Tibial artery (tissue), 4 donors: ENCODE measurements around the gene SMYD3.

Experiments used
- DNase-seq, 2 donors: peaks; one replicate each; pipeline ENCODE4 v3.0.0-alpha.2; 2019
- H3K27ac ChIP-seq, 2 donors: fragments of 200-600 bp; sonication (generic) in 1 of 2; 1 replicate in 1 of 2; 2 replicates in 1 of 2; pipeline ENCODE4 v1.5.1; 2018 to 2019; ENCODE audit warnings: mild to moderate bottlenecking in 1 of 2
- H3K27me3 ChIP-seq, 2 donors: fragments of 200-600 bp; sonication (generic) in 1 of 2; one replicate each; pipeline versions ENCODE4 v1.5.1 to v1.6.0; 2016 to 2019
- H3K36me3 ChIP-seq, 3 donors: fragments of 200-600 bp; sonication (generic) in 2 of 3; one replicate each; pipeline ENCODE4 v1.5.1; 2016 to 2019; ENCODE audit warnings: mild to moderate bottlenecking in 2 of 3
- H3K4me1 ChIP-seq, 4 donors: fragments of 200-600 bp; sonication (generic) in 2 of 4; 1 replicate in 3 of 4; 2 replicates in 1 of 4; pipeline ENCODE4 v1.5.1; 2016 to 2019
- H3K4me3 ChIP-seq, 2 donors: fragments of 200-600 bp; sonication (generic) in 1 of 2; 1 replicate in 1 of 2; 2 replicates in 1 of 2; pipeline ENCODE4 v1.5.1; 2018 to 2019; ENCODE audit warnings: mild to moderate bottlenecking in 2 of 2
- H3K9me3 ChIP-seq, 3 donors: fragments of 200-600 bp; sonication (generic) in 1 of 3; one replicate each; pipeline ENCODE4 v1.5.1; 2016 to 2019
- intact Hi-C: fragments of 100-400 bp; cut with DNase I; formaldehyde crosslinking; loops from one replicate; pipeline ENCODE4 v1.15.0; 2023; ENCODE audit warnings: low total_unique reads
- TF ChIP-seq, protein P1 (sequence below), 2 experiments: fragments of 200-600 bp in 1 of 2; fragments of 450-650 bp in 1 of 2; IDR thresholded peaks; one replicate each; pipeline ENCODE4 v1.5.1; 2017 to 2019; ENCODE audit warnings: antibody characterized with exemption in 2 of 2, mild to moderate bottlenecking in 1 of 2, moderate library complexity in 1 of 2

SMYD3 gene

DNA sequence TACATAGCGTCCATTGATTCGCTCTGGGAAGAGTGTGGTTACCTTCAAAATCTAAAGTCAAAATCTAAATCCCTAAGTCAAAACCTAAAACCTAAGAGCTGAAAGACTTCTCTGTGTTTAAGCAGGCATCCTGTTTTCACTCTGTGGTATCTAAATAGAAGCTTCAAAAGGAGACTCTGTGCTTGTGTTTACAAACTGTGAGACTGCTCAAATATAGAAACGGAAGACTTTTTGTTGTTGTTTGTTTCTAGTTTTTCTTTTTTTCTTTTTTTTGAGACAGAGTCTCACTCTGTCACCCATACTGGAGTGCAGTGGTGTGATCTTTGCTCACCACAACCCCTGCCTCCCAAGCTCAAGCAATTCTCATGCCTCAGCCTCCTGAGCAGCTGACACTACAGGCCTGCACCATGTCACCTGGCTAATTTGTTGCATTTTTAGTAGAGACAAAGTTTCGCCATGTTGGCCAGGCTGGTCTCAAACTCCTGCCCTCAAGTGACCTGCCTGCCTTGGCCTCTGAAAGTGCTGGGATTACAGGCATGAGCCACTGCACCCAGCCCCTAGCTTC is 425.9 kb downstream of the SMYD3 start:
- Histone ChIP-seq H3K4me3 (no peak overlapping the region), H3K27ac (no peak overlapping the region), H3K36me3 (no peaks in the 10 kb centered on the region), H3K27me3 (no peaks in the 10 kb centered on the region), H3K9me3 (no peaks in the 10 kb centered on the region), H3K4me1 (peaks cover 0 to 2% (median 0%) of the 10 kb centered on the region in 4 donors)
- TF ChIP-seq, protein P1, sequence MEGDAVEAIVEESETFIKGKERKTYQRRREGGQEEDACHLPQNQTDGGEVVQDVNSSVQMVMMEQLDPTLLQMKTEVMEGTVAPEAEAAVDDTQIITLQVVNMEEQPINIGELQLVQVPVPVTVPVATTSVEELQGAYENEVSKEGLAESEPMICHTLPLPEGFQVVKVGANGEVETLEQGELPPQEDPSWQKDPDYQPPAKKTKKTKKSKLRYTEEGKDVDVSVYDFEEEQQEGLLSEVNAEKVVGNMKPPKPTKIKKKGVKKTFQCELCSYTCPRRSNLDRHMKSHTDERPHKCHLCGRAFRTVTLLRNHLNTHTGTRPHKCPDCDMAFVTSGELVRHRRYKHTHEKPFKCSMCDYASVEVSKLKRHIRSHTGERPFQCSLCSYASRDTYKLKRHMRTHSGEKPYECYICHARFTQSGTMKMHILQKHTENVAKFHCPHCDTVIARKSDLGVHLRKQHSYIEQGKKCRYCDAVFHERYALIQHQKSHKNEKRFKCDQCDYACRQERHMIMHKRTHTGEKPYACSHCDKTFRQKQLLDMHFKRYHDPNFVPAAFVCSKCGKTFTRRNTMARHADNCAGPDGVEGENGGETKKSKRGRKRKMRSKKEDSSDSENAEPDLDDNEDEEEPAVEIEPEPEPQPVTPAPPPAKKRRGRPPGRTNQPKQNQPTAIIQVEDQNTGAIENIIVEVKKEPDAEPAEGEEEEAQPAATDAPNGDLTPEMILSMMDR (IDR thresholded peaks at IDR 0.05) = no peak
- DNase-seq = no peak
- intact Hi-C loops = no loop called here

DNA sequence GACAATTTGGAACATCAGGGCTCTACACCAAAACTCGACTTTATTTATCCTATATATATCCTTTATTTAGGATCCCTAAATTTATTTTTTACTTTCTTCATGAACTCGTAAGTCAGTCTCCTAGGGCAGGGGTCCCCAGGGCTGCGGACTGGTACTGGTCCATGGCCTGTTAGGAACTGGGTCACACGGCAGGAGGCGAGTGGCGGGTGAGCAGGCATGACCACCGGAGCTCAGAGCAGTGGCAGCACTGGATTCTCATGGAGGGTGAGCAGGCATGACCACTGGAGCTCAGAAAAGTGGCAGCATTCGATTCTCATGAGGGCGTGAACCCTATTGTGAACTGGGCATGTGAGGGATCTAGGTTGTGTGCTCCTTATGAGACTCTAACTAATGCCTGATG is 427.0 kb downstream of the SMYD3 start:
- peaks cover 0 to 4% (median 0%) of the 10 kb centered on the region in 4 donors for H3K4me1 ChIP-seq
- H3K27me3 ChIP-seq = no peaks in the 10 kb centered on the region
- TF ChIP-seq, protein P1 (IDR thresholded peaks at IDR 0.05) = no peak
- no peaks in the 10 kb centered on the region for H3K9me3 ChIP-seq
- intact Hi-C loops = no loop called here
- H3K27ac ChIP-seq = no peak overlapping the region
- no peak for DNase-seq
- no peak overlapping the region for H3K4me3 ChIP-seq
- H3K36me3 ChIP-seq = no peaks in the 10 kb centered on the region

DNA sequence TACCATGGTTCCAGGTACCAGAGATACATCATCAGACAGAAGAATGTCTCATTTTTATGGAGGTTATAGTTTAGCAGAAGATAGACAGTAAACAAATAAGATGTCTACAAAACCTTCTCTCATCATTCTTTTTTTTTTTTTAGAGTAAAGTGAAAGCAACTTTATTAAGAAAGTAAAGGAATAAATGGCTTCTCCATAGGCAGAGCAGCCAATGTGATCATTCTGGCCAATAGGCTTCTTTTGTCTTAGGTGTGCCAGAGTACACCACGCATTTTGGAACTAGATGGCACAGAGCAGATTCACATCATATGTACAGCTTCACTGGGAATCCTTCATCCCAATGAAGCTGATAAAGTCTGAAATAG is 428.2 kb downstream of the SMYD3 start:
- H3K27ac ChIP-seq = no peak overlapping the region
- intact Hi-C loops = no loop called here
- TF ChIP-seq, protein P1 (IDR thresholded peaks at IDR 0.05) = no peak

DNA sequence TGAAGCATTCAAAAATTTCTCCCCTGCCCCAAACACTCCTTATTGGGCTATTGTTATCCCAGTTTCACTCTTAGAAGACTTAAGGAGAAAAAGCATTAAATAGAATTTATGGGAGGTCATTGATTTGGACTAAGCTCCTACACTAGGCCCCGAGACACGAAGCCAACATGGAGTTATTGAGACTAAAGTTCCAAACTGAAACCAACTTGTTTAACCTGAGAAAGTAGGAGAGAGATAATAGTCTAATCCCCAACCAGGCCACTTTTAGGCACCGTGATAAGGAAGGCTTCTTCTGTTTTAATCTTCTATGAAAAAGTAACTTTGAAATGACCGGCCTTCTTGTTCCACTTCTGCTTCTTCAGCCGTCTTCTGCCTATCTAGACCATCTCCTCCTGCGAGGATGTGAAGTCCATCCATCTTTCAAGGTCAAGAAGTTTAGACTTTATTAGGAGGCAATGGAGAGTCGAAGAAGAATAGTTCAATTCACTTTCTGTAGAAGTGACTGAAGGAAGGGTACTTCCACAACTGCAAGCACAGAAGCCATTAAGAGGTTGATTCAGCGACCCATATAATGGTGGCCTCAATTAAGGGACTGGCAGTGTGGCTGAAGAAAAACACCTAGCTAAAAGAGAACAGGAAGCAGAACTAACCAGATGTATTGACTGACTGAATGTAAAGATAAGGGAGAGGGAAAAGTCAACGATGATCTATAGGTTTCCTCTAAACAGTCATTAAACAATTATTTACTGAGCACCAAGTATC is 428.8 kb downstream of the SMYD3 start:
- intact Hi-C loops = no loop called here
- Histone ChIP-seq H3K27me3 (no peaks in the 10 kb centered on the region), H3K4me1 (peaks cover 0 to 4% (median 0%) of the 10 kb centered on the region in 4 donors), H3K9me3 (no peaks in the 10 kb centered on the region), H3K36me3 (no peaks in the 10 kb centered on the region), H3K27ac (no peak overlapping the region), H3K4me3 (no peak overlapping the region)
- no peak for DNase-seq
- TF ChIP-seq, protein P1 (IDR thresholded peaks at IDR 0.05) = no peak

More for the DNA sequence above, 428.2 kb downstream of the SMYD3 start:
- Histone ChIP-seq H3K9me3 (no peaks in the 10 kb centered on the region), H3K36me3 (no peaks in the 10 kb centered on the region), H3K4me3 (no peak overlapping the region), H3K4me1 (peaks cover 0 to 4% (median 0%) of the 10 kb centered on the region in 4 donors), H3K27me3 (no peaks in the 10 kb centered on the region)
- DNase-seq = no peak

DNA sequence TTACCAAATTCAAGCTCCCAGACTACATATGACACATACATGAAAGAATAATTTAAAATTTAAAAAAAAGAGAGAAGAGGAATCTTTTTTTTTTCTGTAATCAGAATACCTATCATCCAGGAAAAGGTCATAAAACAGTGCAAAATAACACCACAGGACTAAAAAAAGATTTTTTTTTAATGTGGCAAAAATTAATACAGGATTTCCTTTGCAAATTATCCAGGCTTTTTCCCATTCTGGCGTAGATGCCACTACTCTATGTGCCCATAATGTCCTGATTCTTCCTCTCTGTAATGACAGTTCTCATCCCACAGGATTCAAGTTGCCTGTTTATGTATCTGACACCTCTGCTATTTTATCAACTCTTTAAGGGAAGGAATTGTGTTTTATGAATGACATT is 429.6 kb downstream of the SMYD3 start:
- intact Hi-C loops = no loop called here
- H3K4me1 ChIP-seq = peaks cover 0 to 4% (median 0%) of the 10 kb centered on the region in 4 donors
- no peak for DNase-seq
- H3K36me3 ChIP-seq = no peaks in the 10 kb centered on the region
- no peak overlapping the region for H3K4me3 ChIP-seq
- H3K9me3 ChIP-seq = no peaks in the 10 kb centered on the region
- TF ChIP-seq, protein P1 (IDR thresholded peaks at IDR 0.05) = no peak
- H3K27me3 ChIP-seq = no peaks in the 10 kb centered on the region
- no peak overlapping the region for H3K27ac ChIP-seq
